GM12878 (cell line): ENCODE results near the gene ELAVL4. TPM values are rescaled to one million over a fixed set of nuclear protein-coding genes. Genes with fewer than 3 reads are reported as not detected.

Experiments
- ATAC-seq: fragments of 200-7000 bp; cut with Tn5 transposase; 3 replicates; pipeline ENCODE4 v1.9.1; 2020; ENCODE audit warnings: mild to moderate bottlenecking, moderate library complexity
- BruUV-seq: library from RNA; stranded (reverse); fragments of 400-500 nt; replicated peaks from 2 replicates; lab custom pipeline; 2021; lab: Mats Ljungman, UMichigan
- CTCF ChIA-PET: fragments of 300-600 bp; sonication (Branson Sonifier 250); formaldehyde crosslinking; extraction: SDS; loops from one replicate; lab custom pipeline; 2021; ENCODE audit warnings: inconsistent platforms; lab: Yijun Ruan, JAX
- POLR2A ChIA-PET: fragments of 350-600 bp; formaldehyde crosslinking; extraction: SDS; loops from one replicate; lab custom pipeline; 2021; ENCODE audit warnings: inconsistent platforms; lab: Charles Lee
- RAD21 ChIA-PET: fragments of 300-600 bp; sonication (Branson Sonifier 250); formaldehyde crosslinking; loops from one replicate; lab custom pipeline; 2023; ENCODE audit warnings: antibody characterized with exemption; ENCODE audit not compliant: unreplicated experiment; lab: Charles Lee
- SMC1A ChIA-PET: fragments of 300-600 bp; sonication (Branson Sonifier 250); formaldehyde crosslinking; loops from one replicate; lab custom pipeline; 2023; ENCODE audit not compliant: unreplicated experiment, uncharacterized antibody; lab: Charles Lee
- DNase-seq: peaks from one replicate; pipeline ENCODE4 v3.0.0-alpha.2; 2011; ENCODE audit warnings: low read depth, low spot score
- FAIRE-seq: peaks from 3 replicates; lab custom pipeline; 2011; peaks lifted over from hg19 to GRCh38; lab: Jason Lieb, UNC
- H2AFZ ChIP-seq: 2 replicates; pipeline ENCODE4 v1.6.0; 2011; ENCODE audit warnings: low read depth, low read length, control low read depth; ENCODE audit not compliant: control insufficient read depth
- H3K27ac ChIP-seq: 2 replicates; pipeline ENCODE4 v1.5.1; 2011; ENCODE audit warnings: control low read depth; ENCODE audit not compliant: control insufficient read depth, insufficient read depth
- H3K27me3 ChIP-seq, 2 experiments: replicated peaks in 1 of 2; 2 replicates each; pipeline versions ENCODE4 v1.6.0 to v1.6.1; 2011; ENCODE audit warnings: low read length in 1 of 2; ENCODE audit not compliant: control insufficient read depth in 2 of 2, insufficient read depth in 2 of 2
- H3K36me3 ChIP-seq, 2 experiments: 2 replicates each; pipeline ENCODE4 v1.5.1; 2011; ENCODE audit warnings: low read length in 1 of 2; ENCODE audit not compliant: control insufficient read depth in 2 of 2, insufficient read depth in 2 of 2
- H3K4me1 ChIP-seq: 2 replicates; pipeline ENCODE4 v1.6.1; 2011; ENCODE audit warnings: mild to moderate bottlenecking, low read length, moderate library complexity, mixed read lengths; ENCODE audit not compliant: control insufficient read depth, insufficient read depth
- H3K4me2 ChIP-seq: 2 replicates; pipeline ENCODE4 v1.6.0; 2011; ENCODE audit warnings: control low read depth; ENCODE audit not compliant: control insufficient read depth, insufficient read depth
- H3K4me3 ChIP-seq: fragments of 200-600 bp; sonication (generic); 2 replicates; pipeline ENCODE4 v1.5.1; 2016
- H3K79me2 ChIP-seq: 2 replicates; pipeline ENCODE4 v1.6.0; 2011; ENCODE audit warnings: low read length; ENCODE audit not compliant: control insufficient read depth, insufficient read depth
- H3K9ac ChIP-seq: 2 replicates; pipeline ENCODE4 v1.8.0; 2011; ENCODE audit warnings: low read length, control low read depth, mixed read lengths; ENCODE audit not compliant: control insufficient read depth, insufficient read depth
- H3K9me3 ChIP-seq: replicated peaks from 3 replicates; pipeline ENCODE4 v1.5.1; 2011; ENCODE audit warnings: mild to moderate bottlenecking, low read length; ENCODE audit not compliant: control insufficient read depth, insufficient read depth
- H4K20me1 ChIP-seq: 2 replicates; pipeline ENCODE4 v1.6.0; 2011; ENCODE audit not compliant: control insufficient read depth, insufficient read depth
- ATF2 ChIP-seq: IDR thresholded peaks from 2 replicates; pipeline ENCODE4 v1.6.1; 2012; ENCODE audit warnings: low read length, inconsistent platforms
- E4F1 ChIP-seq: fragments of 450-650 bp; IDR thresholded peaks from 2 replicates; pipeline ENCODE4 v1.6.1; 2018; ENCODE audit warnings: borderline replicate concordance, mild to moderate bottlenecking; ENCODE audit not compliant: partially characterized antibody
- EED ChIP-seq: sonication (generic); IDR thresholded peaks from 2 replicates; pipeline ENCODE4 v1.6.1; 2016; ENCODE audit warnings: antibody characterized with exemption, low read depth
- IKZF1 ChIP-seq: fragments of 450-650 bp; conservative IDR thresholded peaks from 2 replicates; pipeline ENCODE4 v1.6.1; 2017; ENCODE audit warnings: antibody characterized with exemption, mild to moderate bottlenecking
- IKZF2 ChIP-seq, 2 experiments: fragments of 450-650 bp; IDR thresholded peaks; 2 replicates each; pipeline ENCODE4 v1.6.1; 2017; ENCODE audit warnings: mild to moderate bottlenecking in 2 of 2, moderate library complexity in 2 of 2
- IRF4 ChIP-seq: IDR thresholded peaks from 2 replicates; pipeline ENCODE4 v1.6.1; 2011; ENCODE audit warnings: low read depth, low read length
- IRF5 ChIP-seq: fragments of 450-650 bp; IDR thresholded peaks from 2 replicates; pipeline ENCODE4 v1.6.1; 2017; ENCODE audit warnings: borderline replicate concordance
- MEF2A ChIP-seq: IDR thresholded peaks from 2 replicates; pipeline ENCODE4 v1.6.1; 2011; ENCODE audit warnings: low read depth, mild to moderate bottlenecking, low read length, moderate library complexity; ENCODE audit not compliant: insufficient read depth
- MLLT1 ChIP-seq: fragments of 450-650 bp; IDR thresholded peaks from 2 replicates; pipeline ENCODE4 v1.6.1; 2016; ENCODE audit warnings: mild to moderate bottlenecking
- POLR2AphosphoS2 ChIP-seq: IDR thresholded peaks from 2 replicates; pipeline ENCODE4 v1.6.1; 2011; ENCODE audit warnings: low read depth, mild to moderate bottlenecking, low read length, improper control_type of control experiment, moderate library complexity
- SP1 ChIP-seq: IDR thresholded peaks from one replicate; pipeline ENCODE4 v1.6.1; 2011; ENCODE audit warnings: low read depth, low read length
- ZBTB40 ChIP-seq: fragments of 450-650 bp; IDR thresholded peaks from 2 replicates; pipeline ENCODE4 v1.6.1; 2016; ENCODE audit warnings: mild to moderate bottlenecking, moderate library complexity, borderline replicate concordance
- ZSCAN29 ChIP-seq: fragments of 450-650 bp; IDR thresholded peaks from 2 replicates; pipeline ENCODE4 v1.6.1; 2017; ENCODE audit warnings: mild to moderate bottlenecking, moderate library complexity
- WGBS: methylation state at CpG from one replicate; pipeline ENCODE4 v1.1.6; 2016; ENCODE audit warnings: low lambda C conversion rate; ENCODE audit not compliant: insufficient replicate concordance, insufficient coverage; ENCODE audit errors: missing lambda C conversion rate; 5-methylcytosine and 5-hydroxymethylcytosine counted together
- in situ Hi-C: fragments of 300-500 bp; cut with MboI; formaldehyde crosslinking; loops from 9 replicates; pipeline ENCODE4 v1.14.3; 2018; ENCODE audit warnings: mixed read lengths
- intact Hi-C: fragments of 100-400 bp; cut with micrococcal nuclease; formaldehyde crosslinking; loops from one replicate; pipeline ENCODE4 v1.14.2; 2022; ENCODE audit not compliant: unreplicated experiment
- polyA plus RNA-seq, 11 experiments: library from polyadenylated mRNA; depleted of rRNA in 4 of 11; unstranded in 6 of 11; stranded (reverse) in 5 of 11; fragments of >200 nt; fragmentation: Nextera tagmentation in 4 of 11; fragmentation: Illumina TruSeq in 1 of 11; extraction: Ambion mirVana in 4 of 11; extraction: Trizol in 1 of 11; gene quantifications; 1 replicate in 1 of 11; 2 replicates in 10 of 11; pipeline versions ENCODE4 v1.2.1 to v1.2.3, GENCODE V29; 2011 to 2016; ENCODE audit warnings: inconsistent platforms in 2 of 11, missing spikeins in 2 of 11, low read depth in 1 of 11
- total RNA-seq, 4 experiments: library from RNA; depleted of rRNA in 3 of 4; stranded (reverse); fragments of >200 nt in 3 of 4; fragmentation: Illumina TruSeq in 1 of 4; extraction: Trizol in 1 of 4; gene quantifications; 2 replicates each; pipeline versions ENCODE4 v1.2.1 to v1.2.3, GENCODE V29; 2013 to 2021

ELAVL4 gene
- total and polyA plus RNA-seq, 10 of the 15 experiments (the other 5 are each of a cell fraction or from before 2014, with no cell fraction given): 0.10 to 0.53 (median 0.17) TPM; not detected in 6

- no peak for TF ChIP-seq ZBTB40
- no peak for TF ChIP-seq ATF2
- TF ChIP-seq IKZF1: no peak
These were observed 10.1 kb upstream of the ELAVL4 start (continued) for GRCh38 chr1:50098591-50099021.

GRCh38 chr1:50099654-50100053 lies 9.1 kb upstream of the ELAVL4 start:
- BruUV-seq: no TSS peak
- FAIRE-seq: no peak
- no peaks in the 10 kb centered on the region for H3K36me3 ChIP-seq
- no peak for TF ChIP-seq ZSCAN29
- no peak for TF ChIP-seq POLR2AphosphoS2
- TF ChIP-seq IRF4: no peak
- TF ChIP-seq IRF5: no peak
- TF ChIP-seq IKZF2 (IDR thresholded peaks at IDR 0.05): no peak
- no peak for TF ChIP-seq E4F1
- TF ChIP-seq SP1: no peak
- TF ChIP-seq EED: no peak
- TF ChIP-seq MEF2A: no peak
- TF ChIP-seq MLLT1: no peak

More at GRCh38 chr1:50099654-50100053, 9.1 kb upstream of the ELAVL4 start:
- Histone ChIP-seq H3K9me3 (no peaks in the 10 kb centered on the region), H3K4me2 (no peak overlapping the region), H3K27me3 (no peaks in the 10 kb centered on the region), H3K27ac (no peak overlapping the region), H3K4me1 (no peaks in the 10 kb centered on the region), H3K9ac (no peak overlapping the region), H2AFZ (no peak overlapping the region), H4K20me1 (no peaks in the 10 kb centered on the region), H3K4me3 (no peak overlapping the region), H3K79me2 (no peaks in the 10 kb centered on the region)
- RAD21 ChIA-PET: no interaction called here
- CTCF ChIA-PET: no interaction called here
- 0% methylated on average over 1 of the region's 1 CpG for WGBS
- in situ Hi-C loops (no loop called here), intact Hi-C loops (no loop called here)
- SMC1A ChIA-PET: no interaction called here
- no peak for DNase-seq
- POLR2A ChIA-PET: no interaction called here
- no peak for ATAC-seq
